HG03439 (cell line): ENCODE data around the gene CAMK1D.
"Not testable (repeated sequence)": the region's sequence is repeated elsewhere in the genome, so short reads cannot be mapped to it uniquely, and the experiment has no call there.

Experiments
- ATAC-seq: cut with Tn5 transposase; IDR thresholded peaks from one replicate; pipeline ENCODE4 v1.9.1; 2021; ENCODE audit warnings: mild to moderate bottlenecking, moderate library complexity; ENCODE audit not compliant: unreplicated experiment

The CAMK1D gene

GRCh38 chr10:12835709-12836108, 486.4 kb downstream of the CAMK1D start:
- ATAC-seq = no peak

GRCh38 chr10:12838366-12838765, 489.0 kb downstream of the CAMK1D start:
- ATAC-seq = no peak

- ATAC-seq = no peak
Measured at GRCh38 chr10:12838995-12839927, 489.9 kb downstream of the CAMK1D start.

GRCh38 chr10:12839941-12840611, 490.7 kb downstream of the CAMK1D start:
- ATAC-seq = no peak

- no peak for ATAC-seq
Measured at GRCh38 chr10:12841426-12841825, 492.1 kb downstream of the CAMK1D start.

GRCh38 chr10:12841826-12842225, 492.5 kb downstream of the CAMK1D start:
- no peak for ATAC-seq

GRCh38 chr10:12842310-12842709, 493.0 kb downstream of the CAMK1D start:
- no peak for ATAC-seq

- ATAC-seq = no peak
Measured at GRCh38 chr10:12843296-12843945, 494.1 kb downstream of the CAMK1D start.

- no peak for ATAC-seq
Measured at GRCh38 chr10:12844811-12845483, 495.6 kb downstream of the CAMK1D start.

- no peak for ATAC-seq
Measured at GRCh38 chr10:12846718-12847117, 497.4 kb downstream of the CAMK1D start.

- ATAC-seq = no peak
Measured at GRCh38 chr10:12847361-12847975, 498.1 kb downstream of the CAMK1D start.

GRCh38 chr10:12848439-12849173, 499.3 kb downstream of the CAMK1D start:
- ATAC-seq = no peak

GRCh38 chr10:12849319-12850181, 500.2 kb downstream of the CAMK1D start:
- ATAC-seq = no peak

- ATAC-seq = no peak
Measured at GRCh38 chr10:12852687-12853086, 503.3 kb downstream of the CAMK1D start.

GRCh38 chr10:12854988-12855387, 505.6 kb downstream of the CAMK1D start:
- ATAC-seq = no peak

GRCh38 chr10:12862459-12862858, 513.1 kb downstream of the CAMK1D start:
- ATAC-seq = no peak

- ATAC-seq = not testable (repeated sequence)
Measured at GRCh38 chr10:12865515-12865914, 516.2 kb downstream of the CAMK1D start.

GRCh38 chr10:12868229-12868628, 518.9 kb downstream of the CAMK1D start:
- ATAC-seq = no peak

GRCh38 chr10:12869427-12869826, 520.1 kb downstream of the CAMK1D start:
- no peak for ATAC-seq
